22Rv1 (cell line): ENCODE data around the gene ADAMTS17.

Experiments
- H3K27ac ChIP-seq: fragments of 450-650 bp; 2 replicates; pipeline ENCODE4 v1.5.1; 2017
- CTCF ChIP-seq: fragments of 450-650 bp; IDR thresholded peaks from 2 replicates; pipeline ENCODE4 v1.5.1; 2017; ENCODE audit warnings: mild to moderate bottlenecking
- ZFX ChIP-seq: fragments of 450-650 bp; IDR thresholded peaks from 2 replicates; pipeline ENCODE4 v1.6.1; 2017; ENCODE audit warnings: antibody characterized with exemption, borderline replicate concordance

The ADAMTS17 gene

GRCh38 chr15:100218434-100218833 lies 123.3 kb downstream of the ADAMTS17 start:
- TF ChIP-seq ZFX: no peak
- TF ChIP-seq CTCF: no peak
- no peak overlapping the region for H3K27ac ChIP-seq

DNA sequence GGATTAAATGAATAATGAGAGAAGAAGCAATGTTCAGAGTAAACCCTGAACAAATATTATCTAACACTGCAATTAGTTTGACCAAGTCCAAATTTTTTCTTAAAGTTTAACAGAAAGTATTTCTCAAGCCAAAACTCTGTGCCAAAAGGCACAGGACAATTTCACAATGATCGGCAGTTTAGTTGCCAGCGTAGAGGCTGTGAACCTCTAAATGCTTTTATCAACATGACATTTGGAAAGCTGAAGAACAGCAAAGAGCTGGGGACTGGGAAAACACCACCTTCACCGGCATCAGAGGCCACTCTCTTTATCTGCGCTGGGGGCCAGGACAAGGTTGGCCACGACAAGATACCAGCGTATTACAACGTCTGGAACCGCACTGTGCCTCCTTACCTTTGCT lies 125.6 kb downstream of the ADAMTS17 start:
- H3K27ac ChIP-seq: no peak overlapping the region
- TF ChIP-seq CTCF (no peak), ZFX (no peak)

DNA sequence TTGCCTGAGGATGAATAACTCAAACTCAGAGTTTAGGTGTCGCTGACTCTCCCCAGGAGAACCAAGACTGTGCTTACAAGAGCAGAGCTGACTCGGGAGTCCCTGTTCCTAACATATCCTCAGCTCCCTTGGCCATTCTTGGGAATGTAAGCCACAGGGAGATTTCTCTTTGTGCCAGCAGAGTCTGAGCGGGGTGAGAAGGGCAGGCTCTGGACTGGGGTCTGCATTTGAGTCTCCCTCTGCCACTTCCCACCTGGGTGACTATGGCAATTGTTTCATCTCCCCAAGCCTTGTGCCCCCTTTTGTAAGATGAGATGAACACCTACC lies 126.0 kb downstream of the ADAMTS17 start:
- TF ChIP-seq CTCF (no peak), ZFX (no peak)
- H3K27ac ChIP-seq: no peak overlapping the region

DNA sequence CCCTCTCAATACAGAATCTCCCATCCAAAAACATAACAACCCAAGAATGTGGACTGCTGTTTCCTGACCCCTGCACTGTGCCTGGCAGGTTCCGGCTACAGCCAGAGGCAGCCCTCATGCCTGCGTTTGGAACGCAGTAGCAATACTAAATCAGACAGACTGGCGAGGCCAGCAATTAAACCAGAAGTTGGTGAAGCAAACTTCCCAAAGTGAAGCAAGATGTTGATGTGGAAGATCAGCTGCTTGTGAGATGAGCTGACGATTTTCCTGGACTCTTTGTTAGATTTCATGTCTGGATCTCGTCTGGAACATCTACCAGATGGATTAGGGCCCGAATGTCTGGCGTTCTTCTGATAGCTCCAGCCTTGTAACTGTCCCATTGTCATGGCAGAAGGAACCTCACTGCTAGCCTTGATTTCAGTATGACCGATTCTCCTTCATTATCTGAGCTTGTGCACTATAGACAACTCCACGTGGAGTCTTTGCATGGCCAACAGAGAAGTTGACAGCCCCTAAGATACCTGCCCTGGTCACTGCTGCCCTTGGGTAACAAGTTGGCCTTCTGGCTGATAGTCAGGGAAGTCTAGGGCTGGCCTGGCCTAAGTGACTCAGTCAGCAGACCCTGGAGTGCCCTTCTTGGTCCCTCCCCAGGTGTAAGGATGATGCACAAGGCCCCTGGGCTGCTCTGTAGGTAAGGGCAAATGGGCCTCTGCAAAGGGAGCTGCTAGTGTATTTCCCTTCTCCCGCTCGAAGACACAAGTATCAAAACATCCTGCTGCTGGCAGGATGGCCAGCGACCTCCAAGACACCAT lies 126.5 kb downstream of the ADAMTS17 start:
- TF ChIP-seq CTCF (no peak), ZFX (no peak)
- no peak overlapping the region for H3K27ac ChIP-seq

DNA sequence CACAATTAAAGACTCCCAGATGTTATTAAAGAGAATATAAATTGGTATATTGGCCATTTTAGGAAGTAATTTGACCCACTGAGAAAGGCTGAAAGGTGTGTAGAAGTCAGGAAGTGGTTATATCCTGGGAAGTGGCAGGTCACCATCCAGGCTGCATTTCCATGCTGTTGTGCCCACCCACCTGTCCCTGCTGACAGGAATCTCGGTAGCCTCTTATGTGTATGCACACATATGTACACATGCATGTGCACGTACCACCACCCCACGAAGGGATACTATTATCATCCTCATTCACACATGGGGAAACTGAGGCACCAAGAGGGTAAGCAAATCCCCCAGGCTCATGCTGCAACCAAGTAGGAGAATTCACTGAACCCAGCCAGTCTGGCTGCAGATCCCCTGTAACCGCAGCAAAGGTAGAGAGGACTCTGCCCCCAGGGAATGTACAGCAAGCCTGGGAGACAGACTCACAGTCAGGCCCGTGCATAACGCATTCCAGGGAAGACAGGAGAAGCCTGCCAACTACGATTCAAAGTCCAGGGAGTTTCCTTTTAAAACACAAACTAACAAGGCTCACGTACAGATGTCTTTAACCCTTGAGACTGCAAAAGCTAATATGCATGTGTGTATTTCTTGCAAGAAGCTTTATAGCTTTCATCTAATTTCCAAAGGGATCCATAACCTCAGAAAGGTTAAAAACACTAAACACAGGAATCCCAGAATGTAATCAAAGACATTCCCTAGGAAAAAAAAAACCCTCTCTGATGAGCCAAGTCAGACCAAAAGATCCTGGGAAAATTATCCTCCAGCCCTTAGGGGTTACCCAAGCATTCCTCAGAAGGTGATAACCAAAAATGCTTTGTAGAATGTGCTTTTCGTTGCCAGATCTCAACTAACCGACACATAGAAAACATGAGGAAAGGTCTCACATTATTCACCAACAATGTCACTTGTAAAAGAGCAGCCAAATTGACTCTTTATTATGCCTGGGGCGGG lies 129.6 kb downstream of the ADAMTS17 start:
- TF ChIP-seq CTCF: no peak
- no peak for TF ChIP-seq ZFX
- no peak overlapping the region for H3K27ac ChIP-seq

DNA sequence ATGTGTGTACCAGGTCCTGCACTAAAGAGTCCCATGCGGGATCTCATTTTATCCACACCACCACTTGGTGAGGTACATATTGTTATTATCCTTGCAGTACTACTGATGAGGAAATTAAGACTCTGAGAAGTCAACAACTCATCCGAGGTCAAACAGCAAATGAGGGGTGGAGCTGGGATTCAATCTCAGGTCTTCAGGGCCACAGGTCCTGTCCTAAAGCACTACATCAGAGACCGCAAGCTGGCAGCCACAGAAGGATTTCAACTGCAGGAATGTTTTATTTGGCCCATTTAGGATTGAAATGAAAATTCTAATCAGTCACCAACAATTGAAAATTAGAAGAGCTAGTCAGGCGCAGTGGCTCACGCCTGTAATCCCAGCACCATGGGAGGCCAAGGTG lies 131.4 kb downstream of the ADAMTS17 start:
- no peak overlapping the region for H3K27ac ChIP-seq
- no peak for TF ChIP-seq ZFX
- no peak for TF ChIP-seq CTCF
